ENCODE measurements around the gene TRIM44. TPM values are rescaled to one million over a fixed set of nuclear protein-coding genes. Genes with fewer than 3 reads are reported as not detected.
A peak's percentile ranks its signal among the peaks of the same experiment; 100 is the strongest.

TRIM44 gene
- total and polyA plus RNA-seq, 10 of the 15 experiments (the other 5 are each of a cell fraction or from before 2014, with no cell fraction given) = 6.7 to 93.0 (median 27.6) TPM

DNA sequence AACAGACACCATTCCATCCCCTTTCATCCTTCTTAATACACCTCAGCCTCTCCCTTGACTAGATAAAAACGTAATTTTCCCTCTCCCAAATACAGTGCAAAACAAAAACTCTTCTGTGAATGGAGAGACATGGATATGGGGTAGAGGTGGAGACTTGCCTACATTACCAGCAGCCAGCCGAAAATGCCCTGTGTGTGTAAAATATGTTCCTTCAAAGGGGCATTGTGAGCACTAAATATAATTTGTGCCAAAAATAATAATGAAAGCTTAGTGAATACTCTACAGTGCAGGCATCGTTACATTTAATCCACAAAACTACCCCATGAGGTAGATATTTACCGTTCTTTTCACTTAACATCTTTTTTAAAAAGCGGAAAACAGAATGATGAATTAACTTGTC is 1.0 kb upstream of the TRIM44 start:
- in situ Hi-C loops (cut with MboI) = no loop called here
- peak overlapping the region; percentile 65; the same call in 1 of the 2 replicates for H3K9ac ChIP-seq (ENCODE audit: control insufficient read depth, insufficient read depth, low read length)
- RAD21 ChIA-PET (ENCODE audit: unreplicated experiment) = interaction anchor here (1.6 kb wide), 1 partner anchor 161 kb away, joined by 7 read pairs; no protein-coding TSS in a partner anchor
- CTCF ChIA-PET = interaction anchor here (1.6 kb wide), 1 partner anchor 161 kb away, joined by 6 read pairs; no protein-coding TSS in a partner anchor
- DNase-seq (ENCODE audit: low read depth, low spot score) (no peak), FAIRE-seq (no peak), ATAC-seq (no peak)
- no peaks in the 10 kb centered on the region for H3K36me3 ChIP-seq (ENCODE audit: control insufficient read depth in 2 of 2, insufficient read depth in 2 of 2, low read length in 1 of 2)
- SMC1A ChIA-PET (ENCODE audit: uncharacterized antibody, unreplicated experiment) = interaction anchor here (0.9 to 1.1 kb wide), 3 partner anchors 9 to 140 kb away, joined by 3 to 5 read pairs (median 4); no protein-coding TSS in a partner anchor
- POLR2A ChIA-PET = interaction anchor here (0.7 kb wide), 1 partner anchor 431 kb away, joined by 3 read pairs; no protein-coding TSS in a partner anchor
- TF ChIP-seq, protein P1, sequence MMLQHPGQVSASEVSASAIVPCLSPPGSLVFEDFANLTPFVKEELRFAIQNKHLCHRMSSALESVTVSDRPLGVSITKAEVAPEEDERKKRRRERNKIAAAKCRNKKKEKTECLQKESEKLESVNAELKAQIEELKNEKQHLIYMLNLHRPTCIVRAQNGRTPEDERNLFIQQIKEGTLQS (IDR thresholded peaks at IDR 0.05; ENCODE audit: borderline replicate concordance, extremely low read depth, low read depth, low read length) = no peak
- TF ChIP-seq SMARCA5 (IDR thresholded peaks at IDR 0.05) = no peak
- TF ChIP-seq ZNF207 (IDR thresholded peaks at IDR 0.05; ENCODE audit: borderline replicate concordance) = no peak
- no peak for TF ChIP-seq HDAC2 (IDR thresholded peaks at IDR 0.05)
- no peak for TF ChIP-seq BCL11A (IDR thresholded peaks at IDR 0.05; ENCODE audit: low read depth, low read length)
- TF ChIP-seq PAX5 (IDR thresholded peaks at IDR 0.05; ENCODE audit: borderline replicate concordance, low read depth, low read length) = no peak
- no peak for TF ChIP-seq RUNX3 (IDR thresholded peaks at IDR 0.05; ENCODE audit: low read length)
- TF ChIP-seq, protein P2, sequence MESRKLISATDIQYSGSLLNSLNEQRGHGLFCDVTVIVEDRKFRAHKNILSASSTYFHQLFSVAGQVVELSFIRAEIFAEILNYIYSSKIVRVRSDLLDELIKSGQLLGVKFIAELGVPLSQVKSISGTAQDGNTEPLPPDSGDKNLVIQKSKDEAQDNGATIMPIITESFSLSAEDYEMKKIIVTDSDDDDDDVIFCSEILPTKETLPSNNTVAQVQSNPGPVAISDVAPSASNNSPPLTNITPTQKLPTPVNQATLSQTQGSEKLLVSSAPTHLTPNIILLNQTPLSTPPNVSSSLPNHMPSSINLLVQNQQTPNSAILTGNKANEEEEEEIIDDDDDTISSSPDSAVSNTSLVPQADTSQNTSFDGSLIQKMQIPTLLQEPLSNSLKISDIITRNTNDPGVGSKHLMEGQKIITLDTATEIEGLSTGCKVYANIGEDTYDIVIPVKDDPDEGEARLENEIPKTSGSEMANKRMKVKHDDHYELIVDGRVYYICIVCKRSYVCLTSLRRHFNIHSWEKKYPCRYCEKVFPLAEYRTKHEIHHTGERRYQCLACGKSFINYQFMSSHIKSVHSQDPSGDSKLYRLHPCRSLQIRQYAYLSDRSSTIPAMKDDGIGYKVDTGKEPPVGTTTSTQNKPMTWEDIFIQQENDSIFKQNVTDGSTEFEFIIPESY (IDR thresholded peaks at IDR 0.05) = no peak
- no peak for TF ChIP-seq SIX5 (IDR thresholded peaks at IDR 0.05; ENCODE audit: low read depth, low read length, severe bottlenecking)
- WGBS (ENCODE audit: insufficient coverage, insufficient replicate concordance, low lambda C conversion rate, missing lambda C conversion rate) = 29% methylated on average over 5 of the region's 5 CpGs
- H3K9me3 ChIP-seq (replicated peaks; ENCODE audit: control insufficient read depth, insufficient read depth, low read length) = peaks cover 9% of the 10 kb centered on the region; the same call in 2 of the 3 replicates
- H2AFZ ChIP-seq (ENCODE audit: control insufficient read depth, low read depth, low read length) = peak overlapping the region; percentile 78
- H4K20me1 ChIP-seq (ENCODE audit: control insufficient read depth, insufficient read depth) = no peaks in the 10 kb centered on the region
- H3K4me2 ChIP-seq (ENCODE audit: control insufficient read depth, insufficient read depth) = peak overlapping the region; percentile 79
- H3K27ac ChIP-seq (ENCODE audit: control insufficient read depth, insufficient read depth) = no peak overlapping the region
- intact Hi-C loops (cut with micrococcal nuclease; ENCODE audit: unreplicated experiment) = no loop called here
- H3K79me2 ChIP-seq (ENCODE audit: control insufficient read depth, insufficient read depth, low read length) = peaks cover 28% of the 10 kb centered on the region
- peak overlapping the region; percentile 73 for H3K4me3 ChIP-seq
- no peaks in the 10 kb centered on the region for H3K27me3 ChIP-seq (replicated peaks in 1 of 2; ENCODE audit: control insufficient read depth in 2 of 2, insufficient read depth in 2 of 2, low read length in 1 of 2)
- BruUV-seq (replicated peaks) = no TSS peak
- H3K4me1 ChIP-seq (ENCODE audit: control insufficient read depth, insufficient read depth, low read length) = peaks cover 7% of the 10 kb centered on the region
